T-helper 2 cell treated with Interferon-gamma antibody and Interleukin-4, amounts not matched to agents 5 μg/mL and 100 μg/mL, for 36 hours (primary cell): ENCODE measurements around the gene NCAPH2.
"Not testable (repeated sequence)": the region's sequence is repeated elsewhere in the genome, so short reads cannot be mapped to it uniquely, and the experiment has no call there.

ENCODE experiments used
- DNase-seq: peaks from one replicate; pipeline ENCODE4 v3.0.0; 2021; ENCODE audit warnings: low spot score
- H3K27ac Mint-ChIP-seq: one replicate; pipeline ENCODE4 v1.8.0; 2021; ENCODE audit warnings: mild to moderate bottlenecking, mixed read lengths
- H3K27me3 Mint-ChIP-seq: one replicate; pipeline ENCODE4 v1.8.0; 2021; ENCODE audit warnings: low read depth, mixed read lengths
- H3K36me3 Mint-ChIP-seq: one replicate; pipeline ENCODE4 v1.8.0; 2021; ENCODE audit warnings: low read depth, mixed read lengths
- H3K4me1 Mint-ChIP-seq: one replicate; pipeline ENCODE4 v1.8.0; 2021; ENCODE audit warnings: low read depth, mixed read lengths
- H3K4me3 Mint-ChIP-seq: one replicate; pipeline ENCODE4 v1.8.0; 2022; ENCODE audit warnings: mild to moderate bottlenecking, moderate library complexity, mixed read lengths
- H3K9me3 Mint-ChIP-seq: one replicate; pipeline ENCODE4 v1.8.0; 2021; ENCODE audit warnings: mixed read lengths

NCAPH2 gene

GRCh38 chr22:50530877-50531545, 23.0 kb downstream of the NCAPH2 start:
- Mint-ChIP-seq H3K36me3 (peaks cover 13% of the 10 kb centered on the region), H3K27ac (peak overlapping the region; percentile 99), H3K4me1 (peaks cover 41% of the 10 kb centered on the region), H3K27me3 (no peaks in the 10 kb centered on the region), H3K9me3 (no peaks in the 10 kb centered on the region), H3K4me3 (peak overlapping the region; percentile 94)
- peak; percentile 86 for DNase-seq

GRCh38 chr22:50531546-50531961, 23.5 kb downstream of the NCAPH2 start:
- Mint-ChIP-seq H3K4me3 (peak overlapping the region; percentile 94), H3K36me3 (peaks cover 13% of the 10 kb centered on the region), H3K4me1 (peaks cover 41% of the 10 kb centered on the region), H3K27me3 (no peaks in the 10 kb centered on the region), H3K27ac (peak overlapping the region; percentile 99), H3K9me3 (no peaks in the 10 kb centered on the region)
- peak; percentile 77 for DNase-seq

GRCh38 chr22:50531962-50532674, 24.1 kb downstream of the NCAPH2 start:
- Mint-ChIP-seq H3K27me3 (no peaks in the 10 kb centered on the region), H3K4me1 (peaks cover 38% of the 10 kb centered on the region), H3K9me3 (no peaks in the 10 kb centered on the region), H3K27ac (peak overlapping the region; percentile 99), H3K4me3 (peak overlapping the region; percentile 94), H3K36me3 (peaks cover 10% of the 10 kb centered on the region)
- no peak for DNase-seq

- peaks cover 39% of the 10 kb centered on the region for H3K4me1 Mint-ChIP-seq
- peak overlapping the region; percentile 93 for H3K27ac Mint-ChIP-seq
- DNase-seq = no peak
- H3K36me3 Mint-ChIP-seq = peaks cover 6% of the 10 kb centered on the region
- no peaks in the 10 kb centered on the region for H3K9me3 Mint-ChIP-seq
- H3K4me3 Mint-ChIP-seq = peak overlapping the region; percentile 94
- H3K27me3 Mint-ChIP-seq = no peaks in the 10 kb centered on the region
Observed at GRCh38 chr22:50532824-50533796, 25.1 kb downstream of the NCAPH2 start.

GRCh38 chr22:50533856-50534711, 26.1 kb downstream of the NCAPH2 start:
- not testable (repeated sequence) for H3K9me3 Mint-ChIP-seq, DNase-seq, H3K27me3 Mint-ChIP-seq, H3K36me3 Mint-ChIP-seq
- peak overlapping the region; percentile 46 for H3K4me3 Mint-ChIP-seq
- peaks cover 38% of the 10 kb centered on the region for H3K4me1 Mint-ChIP-seq
- peak overlapping the region; percentile 93 for H3K27ac Mint-ChIP-seq

GRCh38 chr22:50535113-50535512, 27.1 kb downstream of the NCAPH2 start:
- Mint-ChIP-seq H3K4me3 (no peak overlapping the region), H3K27me3 (no peaks in the 10 kb centered on the region), H3K4me1 (peaks cover 48% of the 10 kb centered on the region), H3K9me3 (no peaks in the 10 kb centered on the region), H3K27ac (peak overlapping the region; percentile 31), H3K36me3 (peaks cover 6% of the 10 kb centered on the region)
- no peak for DNase-seq

- peak overlapping the region; percentile 45 for H3K27ac Mint-ChIP-seq
- H3K36me3 Mint-ChIP-seq = peaks cover 6% of the 10 kb centered on the region
- H3K4me1 Mint-ChIP-seq = peaks cover 57% of the 10 kb centered on the region
- H3K27me3 Mint-ChIP-seq = no peaks in the 10 kb centered on the region
- H3K9me3 Mint-ChIP-seq = no peaks in the 10 kb centered on the region
- no peak overlapping the region for H3K4me3 Mint-ChIP-seq
- DNase-seq = no peak
Observed at GRCh38 chr22:50536226-50536625, 28.2 kb downstream of the NCAPH2 start.

GRCh38 chr22:50537765-50538164, 29.7 kb downstream of the NCAPH2 start:
- H3K4me3 Mint-ChIP-seq = peak overlapping the region; percentile 57

GRCh38 chr22:50540381-50540780, 32.4 kb downstream of the NCAPH2 start:
- peaks cover 6% of the 10 kb centered on the region for H3K36me3 Mint-ChIP-seq
- peak overlapping the region; percentile 91 for H3K27ac Mint-ChIP-seq
- no peaks in the 10 kb centered on the region for H3K9me3 Mint-ChIP-seq
- H3K27me3 Mint-ChIP-seq = no peaks in the 10 kb centered on the region
- DNase-seq = no peak
- peak overlapping the region; percentile 52 for H3K4me3 Mint-ChIP-seq
- H3K4me1 Mint-ChIP-seq = peaks cover 60% of the 10 kb centered on the region

More at GRCh38 chr22:50537765-50538164, 29.7 kb downstream of the NCAPH2 start:
- no peak for DNase-seq
- H3K4me1 Mint-ChIP-seq = peaks cover 67% of the 10 kb centered on the region
- H3K27me3 Mint-ChIP-seq = no peaks in the 10 kb centered on the region
- H3K9me3 Mint-ChIP-seq = no peaks in the 10 kb centered on the region
- peaks cover 6% of the 10 kb centered on the region for H3K36me3 Mint-ChIP-seq
- H3K27ac Mint-ChIP-seq = peak overlapping the region; percentile 99

GRCh38 chr22:50541667-50542026, 33.6 kb downstream of the NCAPH2 start:
- H3K4me3 Mint-ChIP-seq, H3K36me3 Mint-ChIP-seq, H3K27me3 Mint-ChIP-seq, H3K9me3 Mint-ChIP-seq: not testable (repeated sequence)
- Mint-ChIP-seq H3K4me1 (peaks cover 66% of the 10 kb centered on the region), H3K27ac (peak overlapping the region; percentile 91)
- peak; percentile 56 for DNase-seq

- Mint-ChIP-seq H3K27ac (peak overlapping the region; percentile 68), H3K27me3 (no peaks in the 10 kb centered on the region), H3K4me3 (peak overlapping the region; percentile 20), H3K36me3 (peaks cover 6% of the 10 kb centered on the region), H3K9me3 (no peaks in the 10 kb centered on the region), H3K4me1 (peaks cover 62% of the 10 kb centered on the region)
- DNase-seq = no peak
Observed at GRCh38 chr22:50542416-50542927, 34.4 kb downstream of the NCAPH2 start.

GRCh38 chr22:50544078-50544745, 36.2 kb downstream of the NCAPH2 start:
- Mint-ChIP-seq H3K9me3 (no peaks in the 10 kb centered on the region), H3K27me3 (no peaks in the 10 kb centered on the region), H3K4me1 (peaks cover 51% of the 10 kb centered on the region), H3K4me3 (peak overlapping the region; percentile 67), H3K36me3 (peaks cover 2% of the 10 kb centered on the region), H3K27ac (peak overlapping the region; percentile 80)
- peak; percentile 77 for DNase-seq
